ENCODE data around the gene S1PR1.

The S1PR1 gene

DNA sequence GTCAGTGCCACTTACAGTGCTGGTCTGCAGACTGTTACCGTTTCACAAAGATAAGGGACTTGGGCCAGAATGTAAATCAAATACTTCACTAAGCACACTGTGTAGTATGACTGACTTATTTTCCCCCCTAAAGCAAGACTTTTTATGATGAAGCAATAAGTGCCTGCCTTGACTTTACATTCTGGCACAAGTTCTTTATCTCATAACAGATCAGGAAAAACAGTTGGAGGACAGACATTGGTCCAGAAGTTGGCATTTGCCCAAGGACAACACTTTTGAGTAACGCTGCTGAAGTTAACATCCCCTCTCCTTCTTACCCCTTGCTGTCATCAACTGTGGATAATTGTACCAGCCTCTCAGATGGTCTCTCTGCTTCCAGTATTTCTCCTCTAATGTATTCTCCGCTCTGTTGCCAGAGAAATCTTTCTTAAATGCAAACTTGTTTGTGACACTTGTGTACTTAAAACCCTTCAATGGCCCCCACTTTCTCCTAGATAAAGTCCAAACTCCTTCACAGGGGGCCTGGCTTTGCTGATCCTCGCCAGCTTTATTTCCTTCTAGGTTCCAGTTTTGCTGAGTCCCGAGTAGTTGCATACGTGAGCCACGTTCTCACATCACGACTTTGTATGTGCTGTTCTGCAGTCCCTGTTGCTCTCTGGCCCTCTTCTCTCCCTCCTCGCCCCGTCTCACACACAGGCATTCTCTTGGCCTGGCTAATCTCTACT, 45.7 kb downstream of the S1PR1 start:
- no peak for DNase-seq

DNA sequence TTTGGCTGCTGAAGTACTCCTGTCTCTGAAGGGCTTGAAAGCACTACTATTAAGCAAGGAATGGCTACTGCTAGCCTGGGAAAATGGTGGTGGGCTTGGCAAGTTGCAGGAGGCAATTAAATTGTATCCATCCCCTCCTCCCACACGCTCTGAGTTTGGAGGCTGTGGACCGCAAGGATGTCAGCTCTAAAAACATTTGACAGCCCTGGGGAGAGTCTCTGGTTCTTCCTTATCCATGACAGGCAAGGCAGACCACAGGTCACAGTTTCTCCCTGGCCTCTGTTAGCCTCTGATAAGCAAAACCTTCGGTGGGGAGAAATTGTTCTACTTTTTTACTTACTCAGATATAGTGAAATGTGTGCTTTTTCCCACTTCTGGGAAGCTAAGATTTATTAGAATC, 46.6 kb downstream of the S1PR1 start:
- DNase-seq = no peak

DNA sequence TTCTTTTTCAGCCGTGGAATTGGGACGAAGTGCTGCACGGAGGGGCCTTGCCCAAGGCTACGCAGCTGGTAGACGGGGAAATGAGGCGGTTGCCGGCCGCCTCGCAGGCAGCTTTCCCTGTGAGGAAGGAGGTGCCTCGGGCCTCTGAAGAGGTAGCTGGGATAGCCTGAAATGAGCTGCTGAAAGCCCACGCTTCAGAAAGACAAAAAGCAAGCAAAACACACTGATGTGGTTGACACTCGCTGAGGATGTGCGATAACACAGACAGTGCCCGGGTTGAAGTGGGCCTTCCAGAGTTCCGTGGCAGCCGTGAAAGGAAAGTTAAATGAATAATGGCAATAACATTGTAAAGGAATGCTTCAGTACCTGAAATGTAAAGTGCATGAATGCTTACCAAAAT, 47.2 kb downstream of the S1PR1 start:
- DNase-seq = peak; percentile 53

DNA sequence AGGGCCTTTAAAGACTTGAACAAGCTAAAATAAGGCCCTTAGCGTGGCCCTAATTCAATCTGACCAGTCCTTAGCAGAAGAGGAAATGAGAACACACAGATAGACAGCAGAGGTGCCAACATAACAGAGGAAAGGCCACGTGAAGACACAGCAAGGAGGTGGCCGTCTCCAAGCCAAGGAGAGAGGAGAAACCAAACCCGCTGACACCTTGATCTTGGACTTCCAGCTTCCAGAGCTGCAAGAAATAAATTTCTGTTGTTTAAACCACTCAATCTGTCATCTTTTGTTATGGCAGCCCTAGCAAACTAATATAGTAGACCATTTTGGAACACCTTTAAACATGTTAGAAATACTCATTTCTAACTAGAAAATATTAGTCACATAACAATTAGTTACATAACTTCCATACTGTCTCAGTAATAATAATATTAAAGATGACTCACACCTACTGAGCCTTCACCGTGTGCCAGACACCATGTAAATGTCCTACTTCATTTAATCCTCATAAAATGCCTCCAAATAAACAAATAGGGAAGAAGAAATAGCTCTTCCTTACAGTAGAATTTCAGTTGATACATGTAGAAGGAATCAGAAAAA, 47.9 kb downstream of the S1PR1 start:
- no peak for DNase-seq

DNA sequence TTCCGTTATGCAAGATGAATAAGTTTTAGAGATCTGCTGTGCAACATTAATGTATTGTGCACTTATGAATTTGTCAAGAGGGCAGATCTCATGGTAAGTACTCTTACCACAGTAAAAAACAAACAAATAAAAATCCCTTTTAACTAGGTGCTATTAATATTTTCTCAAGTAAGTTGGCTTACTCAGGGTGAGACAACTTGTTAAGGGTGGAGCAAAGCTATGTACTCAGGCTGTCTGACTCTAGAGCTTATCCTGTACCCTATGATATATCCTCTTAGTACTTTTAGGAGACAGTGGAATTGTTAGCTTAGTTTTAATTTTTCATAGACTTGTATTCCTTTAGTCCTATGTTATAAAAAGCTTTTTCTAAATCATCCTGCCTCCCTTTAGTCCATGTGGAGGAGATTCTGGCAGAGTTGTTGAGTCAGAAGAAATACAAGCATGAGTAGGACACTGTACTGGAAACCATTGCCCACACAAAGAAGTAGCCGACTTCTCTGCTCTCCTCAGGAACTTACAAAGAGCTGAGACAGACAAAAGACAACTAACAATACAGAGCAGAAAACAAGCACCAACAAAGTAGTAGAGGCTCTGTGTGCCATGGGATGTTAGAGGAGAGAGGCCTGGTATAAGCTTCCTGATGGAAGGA, 49.2 kb downstream of the S1PR1 start:
- DNase-seq = no peak

DNA sequence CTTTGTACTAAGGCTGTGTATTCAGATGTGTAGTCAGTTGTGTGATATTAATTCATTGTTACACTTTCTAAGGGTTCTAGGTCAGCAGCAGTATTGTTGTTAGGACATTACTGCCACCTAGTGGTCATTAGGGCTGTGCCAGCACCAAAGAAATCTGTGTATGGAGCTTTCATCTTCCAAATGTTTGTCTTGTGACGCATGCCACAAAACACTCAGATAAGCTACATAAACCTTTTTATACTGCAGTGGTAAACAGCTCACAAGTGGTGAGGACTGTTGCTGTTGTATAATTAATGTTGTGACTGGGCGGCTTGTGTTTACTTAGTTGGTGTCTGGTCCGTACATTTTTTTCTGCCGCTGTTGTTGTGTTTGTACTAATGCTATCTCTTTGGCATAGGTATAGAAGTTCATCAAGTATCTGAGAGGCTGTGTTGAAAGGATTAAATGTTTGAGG, 51.7 kb downstream of the S1PR1 start:
- DNase-seq = peak; percentile 60

DNA sequence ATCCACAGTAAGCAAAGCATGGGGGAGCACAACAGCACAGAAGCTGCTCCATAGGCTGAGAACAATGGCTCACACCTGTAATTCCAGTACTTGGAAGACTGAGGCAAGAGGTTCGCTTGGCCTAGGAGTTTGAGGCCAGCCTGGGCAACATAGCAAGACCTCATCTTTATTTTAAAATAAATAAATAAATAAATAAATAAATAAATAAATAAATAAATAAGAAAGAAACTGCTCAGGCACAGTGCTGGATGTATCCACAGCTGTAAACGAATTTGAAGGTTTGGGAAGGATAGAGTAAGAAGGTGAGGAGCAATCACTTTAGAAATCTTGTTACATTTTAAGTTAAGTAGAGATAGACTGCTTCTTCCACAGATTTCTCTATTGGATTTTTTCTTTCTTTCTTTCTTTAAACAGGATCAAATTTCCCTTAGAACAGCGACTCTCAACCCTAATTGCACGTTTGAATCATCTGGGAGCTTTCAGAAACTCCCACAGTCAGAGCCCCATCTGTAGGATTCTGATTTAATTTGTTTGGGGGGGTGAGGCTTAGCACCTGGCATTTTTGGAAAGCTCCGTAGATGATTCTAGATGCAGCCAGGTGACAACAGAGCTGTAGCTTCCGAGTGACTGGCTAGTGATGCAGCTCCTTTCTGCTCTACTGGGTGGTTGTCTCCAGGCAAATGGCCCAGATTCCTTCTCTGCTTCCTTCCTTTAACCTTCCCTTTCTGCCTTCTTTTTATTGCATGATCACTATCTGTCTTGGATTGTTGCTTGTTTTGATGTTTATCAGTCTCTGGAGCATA, 53.5 kb downstream of the S1PR1 start:
- no peak for DNase-seq

Data from activated naive CD4-positive, alpha-beta T cell treated with anti-CD3 and anti-CD28 coated beads, Interleukin-2, amount 50 U/mL, for 16 hours (primary cell).